Measurements from ENCODE around the gene PRKG1.

DNA sequence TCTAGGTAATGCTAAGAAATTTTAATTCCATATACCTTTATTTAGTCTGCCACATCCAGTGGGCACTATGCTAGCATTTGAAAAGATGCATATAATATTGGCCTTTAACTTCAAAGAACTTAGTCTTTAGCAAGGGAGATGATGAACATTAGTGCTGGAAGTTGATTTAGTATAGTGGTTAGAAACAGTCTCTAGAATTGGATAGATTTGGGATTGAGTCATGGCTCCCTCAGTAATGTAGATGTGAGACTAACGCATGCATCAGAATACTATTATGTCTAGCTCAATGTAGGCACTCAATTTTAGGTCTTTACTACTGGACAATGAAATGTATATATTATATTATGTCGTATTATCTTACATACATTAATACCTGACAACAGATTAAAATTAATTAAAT, 1245.6 kb downstream of the PRKG1 start:
- TF ChIP-seq, protein P1, sequence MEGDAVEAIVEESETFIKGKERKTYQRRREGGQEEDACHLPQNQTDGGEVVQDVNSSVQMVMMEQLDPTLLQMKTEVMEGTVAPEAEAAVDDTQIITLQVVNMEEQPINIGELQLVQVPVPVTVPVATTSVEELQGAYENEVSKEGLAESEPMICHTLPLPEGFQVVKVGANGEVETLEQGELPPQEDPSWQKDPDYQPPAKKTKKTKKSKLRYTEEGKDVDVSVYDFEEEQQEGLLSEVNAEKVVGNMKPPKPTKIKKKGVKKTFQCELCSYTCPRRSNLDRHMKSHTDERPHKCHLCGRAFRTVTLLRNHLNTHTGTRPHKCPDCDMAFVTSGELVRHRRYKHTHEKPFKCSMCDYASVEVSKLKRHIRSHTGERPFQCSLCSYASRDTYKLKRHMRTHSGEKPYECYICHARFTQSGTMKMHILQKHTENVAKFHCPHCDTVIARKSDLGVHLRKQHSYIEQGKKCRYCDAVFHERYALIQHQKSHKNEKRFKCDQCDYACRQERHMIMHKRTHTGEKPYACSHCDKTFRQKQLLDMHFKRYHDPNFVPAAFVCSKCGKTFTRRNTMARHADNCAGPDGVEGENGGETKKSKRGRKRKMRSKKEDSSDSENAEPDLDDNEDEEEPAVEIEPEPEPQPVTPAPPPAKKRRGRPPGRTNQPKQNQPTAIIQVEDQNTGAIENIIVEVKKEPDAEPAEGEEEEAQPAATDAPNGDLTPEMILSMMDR (IDR thresholded peaks at IDR 0.05): no peak
- TF ChIP-seq POLR2AphosphoS5 (IDR thresholded peaks at IDR 0.05) (no peak), POLR2A (IDR thresholded peaks at IDR 0.05) (no peak), EP300 (IDR thresholded peaks at IDR 0.05) (no peak)
